ENCODE results near the gene EDEM1.
"Not testable (repeated sequence)": the region's sequence is repeated elsewhere in the genome, so short reads cannot be mapped to it uniquely, and the experiment has no call there.

The EDEM1 gene

DNA sequence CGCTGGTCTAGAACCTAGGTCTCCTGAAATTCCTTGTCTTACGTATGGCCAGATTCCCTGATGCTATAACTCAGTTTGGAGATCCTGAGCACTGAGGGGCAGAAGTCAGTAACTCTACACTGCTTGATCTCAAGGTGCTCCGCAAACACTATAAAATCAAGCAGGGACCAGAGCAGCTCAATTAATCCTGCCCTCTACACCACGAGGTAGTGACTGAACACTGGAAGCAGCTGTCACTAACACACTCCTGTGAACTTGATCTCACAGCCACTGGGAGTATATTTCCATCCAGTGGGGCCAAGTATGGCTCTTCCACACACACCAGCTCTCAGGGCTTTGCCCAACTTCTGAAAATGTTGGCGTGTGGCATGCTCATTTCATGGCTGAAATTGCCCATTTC lies 51.0 kb downstream of the EDEM1 start:
- DNase-seq, result no peak

DNA sequence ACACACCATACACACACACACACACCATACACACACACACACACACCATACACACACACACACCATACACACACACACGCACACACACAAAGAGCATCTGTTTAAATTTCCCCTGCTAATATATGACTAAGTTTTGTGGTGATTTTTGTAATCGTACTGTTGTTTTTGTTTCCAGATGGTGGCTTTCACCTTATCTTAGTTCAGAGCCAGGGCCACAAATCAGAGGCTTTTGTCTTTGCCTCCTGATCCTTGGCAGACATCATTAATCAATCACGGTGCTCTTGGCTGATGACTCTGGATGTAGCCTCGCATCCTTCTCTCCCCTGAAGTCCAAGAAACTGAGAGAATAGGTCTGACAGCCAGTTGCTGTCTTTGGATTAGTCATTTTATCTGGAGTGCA lies 52.1 kb downstream of the EDEM1 start:
- DNase-seq, result no peak

DNA sequence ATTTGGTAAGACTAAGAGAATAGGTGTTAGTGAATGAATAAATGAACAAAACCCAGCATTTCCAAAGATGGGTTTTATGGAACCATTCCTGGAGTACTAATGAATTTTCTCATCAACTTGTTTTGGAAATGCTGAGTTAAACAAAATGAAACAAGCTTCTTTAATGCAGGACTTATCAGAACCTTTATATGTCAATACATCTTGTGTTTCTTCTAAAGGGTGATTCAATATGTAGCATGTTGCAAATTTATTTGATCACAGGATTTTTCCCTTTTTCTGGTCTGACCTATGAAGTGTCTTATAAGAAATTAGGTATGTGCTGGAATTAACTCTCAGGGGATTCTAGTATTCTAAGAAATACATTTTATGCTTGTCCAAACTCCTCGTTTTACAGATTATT lies 53.2 kb downstream of the EDEM1 start:
- DNase-seq, result no peak

DNA sequence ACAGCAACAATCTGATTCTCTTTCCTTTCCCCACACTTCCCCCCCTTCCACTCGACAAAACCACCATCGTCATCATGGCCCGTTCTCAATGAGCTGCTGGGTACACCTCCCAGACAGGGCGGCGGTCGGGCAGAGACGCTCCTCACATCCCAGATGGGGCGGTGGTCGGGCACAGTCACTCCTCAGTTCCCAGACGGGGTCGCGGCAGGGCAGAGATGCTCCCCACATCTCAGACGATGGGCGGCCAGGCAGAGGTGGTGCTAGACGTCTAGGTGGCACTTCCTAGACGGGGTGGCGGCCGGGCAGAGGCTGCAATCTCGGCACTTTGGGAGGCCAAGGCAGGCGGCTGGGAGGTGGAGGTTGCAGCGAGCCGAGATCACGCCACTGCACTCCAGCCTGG lies 55.3 kb downstream of the EDEM1 start:
- DNase-seq, result not testable (repeated sequence)

DNA sequence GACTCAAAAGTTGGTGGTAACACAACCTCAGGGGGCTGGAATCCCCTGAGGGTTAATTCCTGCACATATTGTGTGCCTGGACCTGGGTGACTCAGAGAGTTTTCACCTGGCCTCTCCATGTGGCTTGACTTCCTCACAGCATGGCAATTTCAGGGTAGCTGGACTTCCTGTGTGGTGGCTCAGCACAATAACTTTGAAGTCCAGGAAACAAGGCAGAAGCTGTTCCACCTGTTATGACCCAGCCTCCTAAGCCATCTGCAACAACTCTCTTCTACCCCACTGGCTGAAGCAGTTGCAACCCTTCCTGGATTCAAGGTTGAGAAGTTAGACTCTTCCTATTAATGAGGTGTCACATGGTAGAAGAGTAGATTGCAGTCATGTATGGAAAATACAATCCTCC lies 58.4 kb downstream of the EDEM1 start:
- no peak for DNase-seq

DNA sequence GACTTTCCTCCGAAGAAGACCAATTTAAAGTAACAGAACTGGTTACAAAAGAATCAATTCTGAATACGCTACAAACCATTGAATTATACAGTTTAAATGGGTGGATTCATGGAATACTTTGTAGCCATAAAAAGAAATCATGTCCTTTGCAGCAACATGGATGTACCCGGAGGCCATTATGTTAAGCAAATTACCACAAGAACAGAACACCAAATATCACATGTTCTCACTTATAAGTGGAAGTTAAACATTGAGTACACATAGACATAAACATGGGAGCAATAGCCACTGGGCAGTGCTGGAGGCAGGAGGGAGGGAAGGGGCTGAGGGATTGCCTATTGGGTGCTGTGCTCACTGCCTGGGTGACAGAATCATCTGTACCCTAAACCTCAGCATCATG lies 61.3 kb downstream of the EDEM1 start:
- no peak for DNase-seq

DNA sequence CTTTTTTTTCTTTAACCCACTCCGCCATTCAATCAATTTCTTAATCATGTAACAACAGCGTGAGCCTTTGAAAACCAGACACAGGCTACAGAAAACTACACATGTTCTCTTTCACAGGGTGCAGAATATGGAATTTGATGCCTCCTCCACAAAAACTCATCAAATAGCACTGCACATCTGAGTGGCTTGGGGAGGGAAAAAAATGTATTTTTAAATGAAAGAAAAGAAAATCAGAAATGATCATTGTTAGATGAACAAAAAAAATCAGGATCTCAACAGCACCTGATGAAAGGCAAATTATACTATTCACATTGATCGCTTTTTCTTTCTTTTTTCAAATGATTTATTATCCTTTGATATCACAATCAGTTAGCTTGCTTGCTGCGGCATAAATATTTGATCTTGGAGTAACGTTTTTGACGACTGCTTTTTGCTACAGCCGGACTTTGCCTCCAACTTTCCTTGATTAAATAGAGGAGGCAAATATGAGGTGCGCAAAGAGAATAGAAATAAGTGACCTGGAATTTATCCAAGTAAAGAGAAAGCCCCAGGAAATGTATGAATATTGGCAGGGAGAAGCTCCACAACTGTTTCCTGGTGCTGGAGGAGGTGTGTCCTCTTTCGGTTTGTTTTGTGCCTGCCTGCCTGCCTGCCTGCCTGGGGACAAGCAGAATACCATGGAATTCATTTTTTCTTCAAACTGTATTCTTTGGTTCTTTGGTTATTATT lies 63.1 kb downstream of the EDEM1 start:
- peak; percentile 45 for DNase-seq

DNA sequence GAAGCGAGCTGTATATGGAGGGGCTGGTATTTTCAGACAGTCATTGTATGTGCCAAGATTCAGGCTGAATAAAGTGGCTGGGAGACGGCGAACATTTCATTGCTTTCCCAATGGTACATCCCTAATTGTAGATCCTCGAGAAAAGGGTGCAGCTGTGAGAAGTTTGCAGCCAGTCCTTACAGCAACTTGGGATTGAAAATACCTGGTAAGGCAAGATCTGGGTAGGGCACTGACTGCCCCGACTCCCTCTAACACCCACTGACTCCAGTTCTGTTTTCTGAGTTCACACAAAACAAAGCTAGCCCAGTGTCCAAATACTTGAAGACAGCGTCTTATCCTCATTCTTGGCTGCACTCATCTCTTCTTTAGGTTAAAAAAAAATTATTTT lies 63.7 kb downstream of the EDEM1 start:
- no peak for DNase-seq

DNA sequence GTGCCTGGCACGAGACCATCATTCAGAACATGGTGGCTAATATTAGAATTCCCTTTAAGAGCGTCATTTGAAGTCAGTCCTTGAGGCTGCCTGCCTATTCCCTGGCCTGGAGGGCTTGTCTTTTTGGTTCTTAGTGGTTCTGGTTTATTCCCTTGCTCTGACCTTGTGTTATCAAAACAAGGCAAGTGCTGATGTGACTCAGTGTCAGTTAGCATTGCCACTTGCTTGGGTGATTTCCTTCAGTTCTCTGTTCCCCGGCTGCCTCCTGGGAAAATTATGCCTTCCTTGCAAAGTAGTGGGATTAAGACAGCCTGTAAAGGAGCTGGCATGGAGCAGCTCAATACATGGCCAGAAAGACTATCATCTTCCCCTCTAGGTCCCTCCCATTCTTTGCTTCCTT lies 64.6 kb downstream of the EDEM1 start:
- no peak for DNase-seq

DNA sequence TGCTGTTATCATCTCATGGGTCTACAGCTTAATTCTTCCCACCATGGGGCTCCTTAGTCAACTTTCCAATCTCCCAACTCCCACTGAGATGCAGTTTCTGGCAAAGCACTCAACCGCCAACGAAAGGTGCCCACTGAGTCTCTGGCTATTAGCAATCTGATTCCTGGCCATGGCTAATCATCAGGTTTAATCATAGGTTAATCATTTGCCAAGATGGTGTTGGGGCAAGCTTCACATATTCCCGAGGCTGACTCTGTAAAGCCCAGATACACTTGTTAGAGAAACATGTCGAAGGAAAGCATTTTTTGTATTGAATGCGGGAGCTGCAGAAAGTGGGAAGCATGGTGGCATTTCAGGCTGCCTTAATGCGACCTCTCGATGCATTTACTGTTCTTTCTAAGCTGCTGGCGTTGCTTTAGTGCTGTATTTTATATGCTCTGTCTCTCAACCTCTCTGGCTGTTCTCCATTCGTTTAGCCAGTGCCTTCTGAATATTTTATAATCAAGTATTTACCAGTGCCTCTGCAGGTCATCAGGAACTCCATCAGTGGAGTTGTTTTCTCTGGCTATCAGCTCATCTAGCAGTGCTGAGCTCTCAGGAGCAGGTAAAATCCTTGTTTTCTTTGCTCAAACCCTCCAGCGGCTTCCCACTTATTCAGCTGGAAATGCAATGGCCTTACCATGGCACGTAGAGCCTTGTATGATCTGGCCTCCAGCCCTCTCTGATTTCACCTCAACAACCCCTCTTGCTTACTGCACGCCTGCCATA lies 67.0 kb downstream of the EDEM1 start:
- no peak for DNase-seq

DNA sequence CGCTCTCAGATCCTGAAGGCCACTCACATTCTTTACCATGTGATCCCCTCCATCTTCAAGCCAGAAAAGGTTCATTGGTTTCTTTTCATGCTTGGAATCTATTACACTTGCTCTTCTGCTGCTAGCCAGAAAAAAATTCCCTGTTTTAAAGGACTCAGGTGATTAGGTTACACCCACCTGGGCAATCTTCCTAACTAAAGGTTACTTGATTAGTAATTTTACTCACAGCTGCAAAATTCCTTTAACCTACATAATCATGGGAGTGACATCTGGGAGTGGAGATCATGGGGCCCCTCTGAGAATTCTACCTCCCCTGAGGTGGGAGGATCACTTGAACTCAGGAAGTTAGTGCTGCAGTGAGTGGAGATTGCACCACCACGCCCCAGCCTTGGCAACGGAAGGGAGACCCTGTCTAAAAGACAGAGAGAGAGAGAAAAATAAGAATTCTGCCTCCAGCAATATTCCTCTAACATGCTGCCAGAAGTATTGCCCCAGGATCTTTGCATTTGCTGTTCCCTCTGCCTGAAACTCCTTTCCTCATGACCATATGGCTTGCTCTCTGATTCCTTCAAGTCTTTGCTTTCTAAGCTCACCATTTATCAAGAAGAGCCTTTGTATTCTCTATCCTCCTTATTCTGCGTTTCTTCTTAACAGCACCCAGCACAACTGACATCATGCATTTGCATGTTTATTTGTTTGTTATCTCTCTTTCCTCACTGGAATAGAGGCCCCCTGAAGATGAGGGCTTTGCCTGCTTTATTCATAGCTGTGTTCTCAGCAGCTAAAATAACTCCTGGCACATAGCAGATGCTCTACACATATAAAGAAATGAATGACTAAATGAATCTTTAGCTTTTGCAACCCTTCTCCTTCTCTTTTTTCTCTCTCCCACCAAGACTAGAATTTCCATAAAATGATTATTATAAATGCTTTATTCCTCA lies 68.2 kb downstream of the EDEM1 start:
- no peak for DNase-seq

DNA sequence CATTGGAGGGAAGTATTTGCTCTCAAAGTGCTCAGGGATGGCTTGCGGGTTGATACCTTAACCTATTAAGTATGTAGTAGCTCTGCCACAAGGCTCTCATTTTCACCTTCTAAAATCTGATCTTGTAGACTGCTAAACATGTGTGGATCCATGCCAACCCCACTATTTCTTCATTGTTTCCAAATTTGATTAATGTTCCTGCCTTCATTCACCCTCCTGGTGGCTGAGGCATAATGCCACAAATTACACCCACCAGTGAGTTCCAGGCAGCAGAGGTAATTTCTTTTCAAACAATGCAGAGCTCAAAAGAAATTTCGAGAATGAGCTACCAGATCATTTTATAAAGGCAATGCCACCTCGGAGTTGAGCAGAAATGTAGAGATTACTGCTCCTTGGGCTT lies 71.0 kb downstream of the EDEM1 start:
- DNase-seq, result no peak

DNA sequence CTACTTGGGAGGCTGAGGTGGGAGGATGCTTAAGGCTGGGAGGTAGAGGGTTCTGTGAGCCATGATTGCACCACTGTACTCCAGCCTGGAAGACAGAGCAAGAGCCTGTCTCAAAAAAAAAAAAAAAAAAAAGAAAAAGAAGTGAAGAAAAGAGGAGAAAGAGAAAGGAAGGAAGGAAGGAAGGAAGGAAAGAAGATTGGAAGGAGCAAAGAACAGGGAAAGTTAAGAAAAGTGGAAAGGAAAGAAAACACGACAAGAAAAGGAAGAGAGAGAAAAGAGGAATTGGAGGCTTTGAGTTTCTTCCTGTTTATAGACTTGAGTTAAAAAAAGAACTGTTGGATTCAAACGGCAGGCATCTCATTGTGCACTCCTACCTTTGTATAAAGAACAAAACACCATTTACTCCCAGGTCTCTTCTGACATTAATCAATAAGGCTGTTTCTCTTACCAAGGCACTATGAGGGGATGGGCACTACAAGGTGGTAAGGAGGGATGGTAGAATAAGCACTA lies 73.5 kb downstream of the EDEM1 start:
- no peak for DNase-seq

DNA sequence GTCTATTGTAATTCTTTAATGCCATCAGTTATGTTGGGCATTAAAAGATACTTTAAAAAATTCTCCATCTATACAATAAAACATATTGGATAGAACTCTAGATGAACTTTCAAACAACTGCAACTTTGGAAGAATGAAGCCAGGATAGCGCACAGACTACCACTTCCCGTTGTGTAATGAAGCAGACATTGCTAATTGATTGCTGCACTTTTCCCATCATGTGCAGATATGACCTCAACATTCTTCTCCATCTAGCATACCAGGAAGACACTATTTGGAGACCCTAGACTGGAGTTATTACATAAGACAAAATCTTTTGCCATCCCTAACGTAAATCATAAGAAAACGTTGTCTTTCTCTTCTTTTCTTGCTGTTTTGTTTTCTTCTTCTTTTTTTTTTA lies 75.0 kb downstream of the EDEM1 start:
- no peak for DNase-seq

DNA sequence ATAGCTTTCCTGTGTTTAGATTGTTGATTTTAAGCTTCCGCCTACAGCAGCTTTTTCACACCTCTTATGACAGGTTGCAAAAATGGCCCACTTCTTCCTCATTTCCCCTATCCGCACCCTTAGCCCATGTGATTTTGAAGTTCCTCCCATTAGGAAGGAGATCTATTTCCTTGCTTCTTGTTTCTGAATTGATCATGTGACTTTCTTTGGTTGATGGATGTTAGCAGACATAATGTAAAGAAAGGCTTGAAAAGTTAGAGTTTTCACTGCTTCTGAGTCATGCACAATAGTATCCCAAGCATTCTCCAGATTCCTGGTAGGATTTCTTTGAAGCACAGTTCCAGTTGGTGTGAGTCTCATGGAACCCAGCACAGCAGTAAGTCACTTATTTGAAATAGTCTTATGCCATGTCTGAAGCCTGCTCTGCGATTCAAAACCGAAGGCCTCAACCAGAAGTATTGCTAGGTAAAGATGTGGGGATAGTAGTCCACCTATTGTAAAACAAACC lies 76.6 kb downstream of the EDEM1 start:
- no peak for DNase-seq

DNA sequence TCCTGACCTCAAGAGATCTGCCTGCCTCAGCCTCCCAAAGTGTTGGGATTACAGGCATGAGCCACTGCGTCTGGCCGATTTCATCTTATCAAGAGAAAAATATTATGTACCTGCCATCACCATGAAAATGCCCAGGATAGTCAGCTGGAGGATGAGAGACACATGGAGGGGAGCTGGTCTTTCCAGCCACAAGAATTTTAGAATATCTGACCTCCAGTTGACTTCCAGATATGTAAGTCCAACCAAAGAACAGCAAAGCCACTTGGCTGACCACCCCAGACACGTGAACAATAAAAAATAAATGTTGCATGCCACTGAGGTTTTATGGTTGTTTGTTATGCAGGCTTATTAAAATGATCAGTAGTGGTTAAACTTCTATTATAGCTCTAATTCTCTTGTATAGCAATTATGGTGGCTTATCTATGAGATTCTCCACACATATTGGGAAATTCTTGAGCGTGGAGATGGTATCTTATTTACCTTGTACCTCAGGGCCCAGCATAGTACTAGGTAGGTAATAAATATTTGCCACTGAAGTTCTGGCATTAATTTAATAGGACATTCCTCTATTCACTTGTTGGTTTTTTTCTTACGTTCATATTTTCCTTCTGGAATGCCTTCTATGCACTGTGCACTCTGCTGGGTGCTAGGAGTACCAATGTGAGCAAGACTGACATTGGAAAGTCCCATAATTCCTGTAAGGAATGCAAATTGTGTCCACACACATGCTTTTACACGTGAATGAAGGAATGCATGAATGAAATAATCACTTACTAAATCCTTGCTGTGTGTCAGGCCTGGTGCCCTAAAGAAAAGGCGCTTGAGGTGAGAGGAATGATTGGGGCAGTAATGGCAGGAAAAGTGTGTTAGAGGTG lies 77.6 kb downstream of the EDEM1 start:
- DNase-seq, result no peak

DNA sequence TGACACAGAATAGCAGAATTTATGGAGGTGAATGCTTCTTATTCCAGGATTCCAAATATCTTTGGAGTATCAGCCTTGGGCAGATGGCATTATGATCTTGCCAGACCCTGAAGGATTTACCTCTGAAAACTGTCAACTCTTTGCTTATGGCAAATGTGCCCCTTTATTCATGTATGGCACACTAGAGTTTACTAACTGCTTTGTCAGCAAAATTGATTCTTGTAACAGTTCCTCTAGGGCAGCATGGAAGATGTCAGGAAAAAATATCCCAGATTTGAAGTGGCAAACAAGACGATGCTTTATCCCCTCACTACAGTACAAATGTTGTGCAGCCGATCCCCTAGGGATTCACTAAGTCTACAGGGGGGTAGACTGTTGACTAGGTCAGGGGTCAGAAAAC lies 79.7 kb downstream of the EDEM1 start:
- DNase-seq, result no peak

DNA sequence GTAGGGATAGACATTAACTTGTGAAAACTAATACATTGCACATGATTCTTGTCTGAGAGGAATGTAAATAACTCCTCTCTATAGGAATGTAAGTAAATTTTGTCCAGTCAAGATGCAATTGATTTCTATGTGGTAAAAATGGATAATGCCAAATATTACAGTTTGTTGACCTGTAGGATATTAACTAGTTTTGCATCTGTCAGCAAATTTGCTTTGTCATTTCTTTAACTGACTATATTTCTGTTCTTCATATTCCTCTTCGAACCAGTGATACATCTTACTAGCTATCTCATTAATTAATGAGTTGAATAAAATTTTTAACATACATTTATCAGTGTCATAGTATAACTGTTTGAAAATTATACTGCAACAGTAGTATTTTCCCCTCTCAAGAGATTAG lies 80.4 kb downstream of the EDEM1 start:
- no peak for DNase-seq

All from NCI-H146 (cell line).